Neural cell (in vitro differentiated cells): ENCODE measurements around the gene MLKL. TPM values are rescaled to one million over a fixed set of nuclear protein-coding genes. Genes with fewer than 3 reads are reported as not detected.

ENCODE experiments used
- H2AFZ ChIP-seq: fragments of 200-600, 300-800 bp; sonication (generic), shearing (Covaris generic); 2 replicates; pipeline ENCODE4 v1.6.0; 2014; ENCODE audit warnings: low read depth, mild to moderate bottlenecking, antibody characterized with exemption, low read length, moderate library complexity
- H3F3A ChIP-seq: fragments of 200-600 bp; shearing (Covaris generic); 2 replicates; pipeline ENCODE4 v1.6.1; 2016; ENCODE audit warnings: mild to moderate bottlenecking, moderate library complexity, mixed read lengths, antibody characterized with exemption, low read length; ENCODE audit not compliant: insufficient read depth, poor library complexity, severe bottlenecking
- H3K27ac ChIP-seq: fragments of 200-600, 300-800 bp; sonication (generic), shearing (Covaris generic); 2 replicates; pipeline ENCODE4 v1.5.1; 2014; ENCODE audit warnings: mild to moderate bottlenecking, low read length, moderate library complexity
- H3K27me3 ChIP-seq: fragments of 300-800, 200-600 bp; sonication (generic), shearing (Covaris generic); 2 replicates; pipeline ENCODE4 v1.6.0; 2014; ENCODE audit warnings: mild to moderate bottlenecking, low read depth, low read length, moderate library complexity; ENCODE audit not compliant: insufficient read depth
- H3K36me3 ChIP-seq: fragments of 300-800, 200-600 bp; sonication (generic), shearing (Covaris generic); 2 replicates; pipeline ENCODE4 v1.5.1; 2014; ENCODE audit warnings: mild to moderate bottlenecking, antibody characterized with exemption, low read length, moderate library complexity; ENCODE audit not compliant: insufficient read depth
- H3K4me2 ChIP-seq: fragments of 300-800, 200-600 bp; sonication (generic), shearing (Covaris generic); 2 replicates; pipeline ENCODE4 v1.6.0; 2014; ENCODE audit warnings: mild to moderate bottlenecking, low read length
- H3K4me3 ChIP-seq: fragments of 300-800, 200-600 bp; sonication (generic), shearing (Covaris generic); 2 replicates; pipeline ENCODE4 v1.5.1; 2014; ENCODE audit warnings: mild to moderate bottlenecking, low read length, moderate library complexity
- H3K79me2 ChIP-seq: fragments of 200-600 bp; shearing (Covaris generic); replicated peaks from 2 replicates; pipeline ENCODE4 v1.6.0; 2014; ENCODE audit warnings: mild to moderate bottlenecking, low read length, moderate library complexity; ENCODE audit not compliant: insufficient read depth
- H3K9ac ChIP-seq: fragments of 300-800, 200-600 bp; sonication (generic), shearing (Covaris generic); 2 replicates; pipeline ENCODE4 v1.6.1; 2016; ENCODE audit warnings: mild to moderate bottlenecking, low read length, mixed read lengths
- H3K9me2 ChIP-seq: fragments of 200-600 bp; shearing (Covaris generic); 2 replicates; pipeline ENCODE4 v1.6.1; 2016; ENCODE audit warnings: mild to moderate bottlenecking, low read length, mixed read lengths; ENCODE audit not compliant: insufficient read depth
- H3K9me3 ChIP-seq: fragments of 200-600, 300-800 bp; sonication (generic), shearing (Covaris generic); 2 replicates; pipeline ENCODE4 v1.6.1; 2016; ENCODE audit warnings: mild to moderate bottlenecking, mixed run types, low read length, moderate library complexity, mixed read lengths
- H4K20me1 ChIP-seq: fragments of 200-600 bp; shearing (Covaris generic); 2 replicates; pipeline ENCODE4 v1.6.1; 2016; ENCODE audit warnings: mild to moderate bottlenecking, mixed run types; ENCODE audit not compliant: insufficient read depth
- CTCF ChIP-seq: fragments of 450-650 bp; IDR thresholded peaks from 2 replicates; pipeline ENCODE4 v1.5.1; 2014; ENCODE audit warnings: antibody characterized with exemption, mild to moderate bottlenecking, moderate library complexity; ENCODE audit not compliant: poor library complexity, severe bottlenecking
- EP300 ChIP-seq: fragments of 450-650 bp; conservative IDR thresholded peaks from 2 replicates; pipeline ENCODE4 v1.6.1; 2014; ENCODE audit warnings: antibody characterized with exemption, mild to moderate bottlenecking, moderate library complexity; ENCODE audit not compliant: poor library complexity, severe bottlenecking
- EZH2 ChIP-seq: fragments of 200-600, 300-800 bp; shearing (Covaris generic), sonication (generic); IDR thresholded peaks from 2 replicates; pipeline ENCODE4 v1.6.1; 2014; ENCODE audit warnings: antibody characterized with exemption, low read length, borderline replicate concordance, mild to moderate bottlenecking; ENCODE audit not compliant: insufficient read depth, poor library complexity, severe bottlenecking
- MXI1 ChIP-seq: fragments of 450-650 bp; conservative IDR thresholded peaks from 2 replicates; pipeline ENCODE4 v1.6.1; 2014; ENCODE audit warnings: antibody characterized with exemption, mild to moderate bottlenecking; ENCODE audit not compliant: poor library complexity, severe bottlenecking
- POLR2AphosphoS5 ChIP-seq: IDR thresholded peaks from 2 replicates; pipeline ENCODE4 v1.6.1; 2012
- RAD21 ChIP-seq: fragments of 450-650 bp; conservative IDR thresholded peaks from 2 replicates; pipeline ENCODE4 v1.6.1; 2014; ENCODE audit warnings: antibody characterized with exemption, mild to moderate bottlenecking, moderate library complexity
- SMC3 ChIP-seq: fragments of 450-650 bp; conservative IDR thresholded peaks from 2 replicates; pipeline ENCODE4 v1.6.1; 2014; ENCODE audit warnings: antibody characterized with exemption, mild to moderate bottlenecking, moderate library complexity; ENCODE audit not compliant: poor library complexity
- TAF1 ChIP-seq: IDR thresholded peaks from 2 replicates; pipeline ENCODE4 v1.6.1; 2012; ENCODE audit warnings: low read depth
- polyA plus RNA-seq: library from polyadenylated mRNA; depleted of rRNA; stranded (reverse); fragments of >200 nt; gene quantifications from 2 replicates; pipeline ENCODE4 v1.2.3, GENCODE V29; 2014
- TF ChIP-seq, protein P1 (sequence below): IDR thresholded peaks from 2 replicates; pipeline ENCODE4 v1.6.1; 2012; ENCODE audit warnings: borderline replicate concordance

Gene MLKL
- polyA plus RNA-seq, 1 donor from 2014 or later: not detected

GRCh38 chr16:74660383-74660782 lies 40.3 kb downstream of the MLKL start:
- Histone ChIP-seq H4K20me1 (no peaks in the 10 kb centered on the region), H3K27ac (no peak overlapping the region), H3K79me2 (peaks cover 19% of the 10 kb centered on the region), H3K36me3 (peaks cover 9% of the 10 kb centered on the region), H3K9me3 (no peaks in the 10 kb centered on the region), H3K9ac (no peak overlapping the region), H3K9me2 (no peaks in the 10 kb centered on the region), H3F3A (no peaks in the 10 kb centered on the region), H3K4me2 (no peak overlapping the region), H3K4me3 (no peak overlapping the region), H3K27me3 (no peaks in the 10 kb centered on the region), H2AFZ (no peak overlapping the region)
- TF ChIP-seq MXI1 (no peak), RAD21 (no peak), POLR2AphosphoS5 (no peak), SMC3 (no peak), TAF1 (no peak)
- TF ChIP-seq, protein P1, sequence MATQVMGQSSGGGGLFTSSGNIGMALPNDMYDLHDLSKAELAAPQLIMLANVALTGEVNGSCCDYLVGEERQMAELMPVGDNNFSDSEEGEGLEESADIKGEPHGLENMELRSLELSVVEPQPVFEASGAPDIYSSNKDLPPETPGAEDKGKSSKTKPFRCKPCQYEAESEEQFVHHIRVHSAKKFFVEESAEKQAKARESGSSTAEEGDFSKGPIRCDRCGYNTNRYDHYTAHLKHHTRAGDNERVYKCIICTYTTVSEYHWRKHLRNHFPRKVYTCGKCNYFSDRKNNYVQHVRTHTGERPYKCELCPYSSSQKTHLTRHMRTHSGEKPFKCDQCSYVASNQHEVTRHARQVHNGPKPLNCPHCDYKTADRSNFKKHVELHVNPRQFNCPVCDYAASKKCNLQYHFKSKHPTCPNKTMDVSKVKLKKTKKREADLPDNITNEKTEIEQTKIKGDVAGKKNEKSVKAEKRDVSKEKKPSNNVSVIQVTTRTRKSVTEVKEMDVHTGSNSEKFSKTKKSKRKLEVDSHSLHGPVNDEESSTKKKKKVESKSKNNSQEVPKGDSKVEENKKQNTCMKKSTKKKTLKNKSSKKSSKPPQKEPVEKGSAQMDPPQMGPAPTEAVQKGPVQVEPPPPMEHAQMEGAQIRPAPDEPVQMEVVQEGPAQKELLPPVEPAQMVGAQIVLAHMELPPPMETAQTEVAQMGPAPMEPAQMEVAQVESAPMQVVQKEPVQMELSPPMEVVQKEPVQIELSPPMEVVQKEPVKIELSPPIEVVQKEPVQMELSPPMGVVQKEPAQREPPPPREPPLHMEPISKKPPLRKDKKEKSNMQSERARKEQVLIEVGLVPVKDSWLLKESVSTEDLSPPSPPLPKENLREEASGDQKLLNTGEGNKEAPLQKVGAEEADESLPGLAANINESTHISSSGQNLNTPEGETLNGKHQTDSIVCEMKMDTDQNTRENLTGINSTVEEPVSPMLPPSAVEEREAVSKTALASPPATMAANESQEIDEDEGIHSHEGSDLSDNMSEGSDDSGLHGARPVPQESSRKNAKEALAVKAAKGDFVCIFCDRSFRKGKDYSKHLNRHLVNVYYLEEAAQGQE: no peak

GRCh38 chr16:74659041-74659440 lies 41.6 kb downstream of the MLKL start:
- no peaks in the 10 kb centered on the region for H3K9me2 ChIP-seq
- H3K9ac ChIP-seq: no peak overlapping the region
- peaks cover 15% of the 10 kb centered on the region for H3K79me2 ChIP-seq
- H3K4me2 ChIP-seq: no peak overlapping the region
- H3K4me3 ChIP-seq: no peak overlapping the region
- no peaks in the 10 kb centered on the region for H3K27me3 ChIP-seq
- no peak for TF ChIP-seq POLR2AphosphoS5
- no peak for TF ChIP-seq CTCF
- no peak for TF ChIP-seq MXI1
- TF ChIP-seq SMC3: no peak
- TF ChIP-seq, protein P1: no peak
- no peak for TF ChIP-seq EP300
- no peak for TF ChIP-seq EZH2
- no peak for TF ChIP-seq TAF1
- no peak for TF ChIP-seq RAD21
- no peaks in the 10 kb centered on the region for H3F3A ChIP-seq
- peaks cover 9% of the 10 kb centered on the region for H3K36me3 ChIP-seq
- no peak overlapping the region for H3K27ac ChIP-seq
- no peak overlapping the region for H2AFZ ChIP-seq
- H4K20me1 ChIP-seq: no peaks in the 10 kb centered on the region
- H3K9me3 ChIP-seq: no peaks in the 10 kb centered on the region
